ENCODE results near the gene SP140.
"Not testable (repeated sequence)": the region's sequence is repeated elsewhere in the genome, so short reads cannot be mapped to it uniquely, and the experiment has no call there.

SP140 gene

DNA sequence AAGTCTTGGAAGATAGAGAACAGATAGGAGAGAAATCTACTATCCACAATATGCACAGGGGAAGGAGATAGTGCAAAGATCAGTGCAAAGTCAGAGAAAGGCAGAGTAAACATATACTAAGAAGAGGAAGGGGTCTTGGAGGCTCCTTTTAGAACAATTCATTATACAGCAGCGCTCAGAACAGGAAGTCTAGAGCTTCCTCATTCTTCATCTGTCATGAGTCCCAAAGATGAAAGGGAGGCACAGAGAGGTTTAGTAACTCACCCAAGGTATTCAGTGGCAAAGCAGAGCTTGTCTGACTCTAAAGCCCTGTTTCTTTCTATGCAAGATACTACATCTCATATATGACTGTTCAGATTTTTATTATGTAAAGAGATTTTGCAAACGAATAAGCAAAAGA lies 7.1 kb upstream of the SP140 start:
- Mint-ChIP-seq H3K27ac (peak overlapping the region; percentile 97), H3K9me3 (ENCODE audit: low read depth) (no peaks in the 10 kb centered on the region), H3K36me3 (peaks cover 20% of the 10 kb centered on the region), H3K4me1 (ENCODE audit: low read depth) (peaks cover 57% of the 10 kb centered on the region), H3K4me3 (peak overlapping the region; percentile 99), H3K27me3 (no peaks in the 10 kb centered on the region)

DNA sequence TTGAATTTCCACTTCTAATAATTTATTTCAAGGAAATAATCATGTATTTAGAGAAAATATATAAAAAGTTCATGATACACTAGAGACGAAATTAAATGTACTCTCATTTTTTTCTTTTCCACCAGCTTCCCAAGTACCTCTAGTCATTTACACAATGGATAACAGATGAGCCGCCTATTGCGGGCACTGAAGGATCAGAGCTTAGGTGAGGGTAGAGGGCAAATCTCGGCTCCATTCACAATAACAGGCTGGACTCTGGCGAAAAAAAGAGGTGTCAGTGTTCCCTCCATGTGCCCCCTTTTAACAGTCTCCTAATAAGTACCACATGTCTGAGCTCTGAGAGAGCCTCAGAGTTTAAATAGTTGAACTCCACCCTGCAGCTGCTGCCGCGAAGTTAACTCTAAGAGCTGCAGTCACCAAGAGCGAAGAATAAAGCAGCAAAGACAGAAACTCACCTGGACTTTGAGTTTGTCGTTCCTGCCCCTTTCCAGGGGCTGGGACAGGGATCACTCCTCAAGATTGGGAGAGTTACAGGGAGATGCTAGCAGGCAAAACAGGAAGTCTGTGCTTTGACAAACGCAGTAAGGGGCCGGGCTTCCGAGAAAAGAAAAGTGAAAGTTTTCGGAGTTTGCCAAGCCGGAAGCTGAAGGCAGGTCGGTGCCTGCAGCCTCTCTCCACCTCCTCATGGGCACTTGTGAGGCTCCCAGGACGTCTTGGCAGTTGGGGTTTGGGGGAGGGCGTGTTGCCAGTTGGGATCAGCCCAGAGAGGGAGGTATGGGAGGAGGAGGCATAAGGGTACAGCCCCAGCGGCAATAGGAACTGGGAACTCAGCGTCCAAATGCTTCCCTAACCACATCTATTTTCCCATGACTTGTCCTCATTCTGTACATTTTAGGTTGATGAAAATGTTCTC lies 5.9 kb upstream of the SP140 start, which contains the start of gene SP110:
Gene SP110 (minus strand): TSS at position 566 of the 913 bp plus-strand sequence. CDS start 3,057 bp downstream, outside the sequence.
- peaks cover 56% of the 10 kb centered on the region for H3K4me1 Mint-ChIP-seq (ENCODE audit: low read depth)
- peaks cover 11% of the 10 kb centered on the region for H3K36me3 Mint-ChIP-seq
- H3K27ac Mint-ChIP-seq = peak within 1 kb of the TSS; percentile 97
- H3K4me3 Mint-ChIP-seq = peak within 1 kb of the TSS; percentile 99
- H3K27me3 Mint-ChIP-seq = no peaks in the 10 kb centered on the region
- no peaks in the 10 kb centered on the region for H3K9me3 Mint-ChIP-seq (ENCODE audit: low read depth)

DNA sequence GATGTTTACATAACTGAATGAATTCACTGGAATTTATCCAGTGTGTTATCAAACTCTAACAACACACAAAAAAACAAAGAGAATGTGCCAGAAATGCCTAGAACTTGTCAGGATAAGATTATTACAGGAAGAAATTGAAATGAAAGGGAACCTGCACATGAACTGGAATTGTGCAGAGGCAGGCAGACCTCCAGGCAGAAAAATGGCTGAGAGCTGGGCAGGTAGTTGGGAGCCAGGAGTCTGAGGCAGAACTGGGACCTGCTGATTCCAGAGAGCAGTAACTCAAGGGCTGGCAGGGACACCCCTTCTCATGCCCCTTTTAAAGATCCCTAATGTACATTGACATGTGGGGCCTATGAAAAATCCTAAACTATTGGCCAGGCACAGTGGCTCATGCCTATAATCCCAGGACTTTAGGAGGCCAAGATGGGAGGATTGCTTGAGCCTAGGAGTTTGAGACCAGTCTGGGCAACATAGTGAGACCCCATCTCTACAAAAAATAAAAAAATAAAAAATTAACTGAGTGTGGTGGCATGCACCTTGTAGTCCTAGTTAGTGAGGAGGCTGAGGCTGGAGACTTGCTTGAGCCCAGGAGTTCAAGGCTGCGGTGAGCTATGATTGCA lies 5.1 kb upstream of the SP140 start:
- peak overlapping the region; percentile 99 for H3K4me3 Mint-ChIP-seq
- H3K4me1 Mint-ChIP-seq (ENCODE audit: low read depth) = peaks cover 59% of the 10 kb centered on the region
- H3K36me3 Mint-ChIP-seq = peaks cover 6% of the 10 kb centered on the region
- peak overlapping the region; percentile 97 for H3K27ac Mint-ChIP-seq
- no peaks in the 10 kb centered on the region for H3K27me3 Mint-ChIP-seq
- H3K9me3 Mint-ChIP-seq (ENCODE audit: low read depth) = no peaks in the 10 kb centered on the region

DNA sequence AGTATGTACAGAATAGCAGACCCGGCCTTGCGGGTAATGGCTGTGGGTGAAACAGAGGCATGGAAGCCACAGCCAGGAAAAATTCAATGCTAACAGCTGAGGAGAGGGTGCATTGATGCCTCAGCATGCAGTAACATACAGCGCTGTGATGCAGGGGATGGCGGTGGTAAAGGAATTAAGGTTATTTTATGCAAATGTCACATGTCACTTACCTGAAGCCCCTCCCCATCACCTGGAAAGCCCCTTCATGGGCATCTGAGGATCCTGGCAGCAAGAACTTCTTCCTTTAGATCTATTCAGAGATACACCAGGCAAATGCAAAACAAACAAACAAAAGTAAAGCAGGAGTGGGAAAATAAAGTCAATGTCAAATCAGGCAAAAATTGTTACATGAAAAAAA lies 4.0 kb upstream of the SP140 start:
- H3K27ac Mint-ChIP-seq = peak overlapping the region; percentile 47
- H3K9me3 Mint-ChIP-seq (ENCODE audit: low read depth) = no peaks in the 10 kb centered on the region
- H3K4me1 Mint-ChIP-seq (ENCODE audit: low read depth) = peaks cover 52% of the 10 kb centered on the region
- no peaks in the 10 kb centered on the region for H3K36me3 Mint-ChIP-seq
- no peak overlapping the region for H3K4me3 Mint-ChIP-seq
- H3K27me3 Mint-ChIP-seq = no peaks in the 10 kb centered on the region

DNA sequence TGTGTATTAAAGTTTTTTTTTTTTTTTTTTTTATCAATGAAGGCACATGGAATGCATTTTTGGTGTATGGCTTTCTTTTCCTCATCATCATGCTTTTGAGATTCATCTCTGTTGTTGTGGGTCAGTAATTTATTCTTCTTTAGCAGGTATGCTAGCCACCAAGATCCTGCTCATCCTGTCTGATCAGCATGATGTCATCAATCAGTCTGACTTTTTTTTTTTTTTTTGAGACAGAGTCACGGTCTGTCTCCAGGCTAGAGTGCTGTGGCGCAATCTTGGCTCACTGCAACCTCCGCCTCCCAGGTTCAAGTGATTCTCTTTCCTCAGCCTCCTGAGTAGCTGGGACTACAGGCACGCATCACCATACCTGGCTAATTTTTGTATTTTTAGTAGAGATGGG lies 2.7 kb upstream of the SP140 start:
- Mint-ChIP-seq H3K27ac (peak overlapping the region; percentile 64), H3K4me1 (ENCODE audit: low read depth) (peaks cover 49% of the 10 kb centered on the region)
- H3K4me3 Mint-ChIP-seq; H3K36me3 Mint-ChIP-seq; H3K9me3 Mint-ChIP-seq (ENCODE audit: low read depth); H3K27me3 Mint-ChIP-seq: not testable (repeated sequence)

DNA sequence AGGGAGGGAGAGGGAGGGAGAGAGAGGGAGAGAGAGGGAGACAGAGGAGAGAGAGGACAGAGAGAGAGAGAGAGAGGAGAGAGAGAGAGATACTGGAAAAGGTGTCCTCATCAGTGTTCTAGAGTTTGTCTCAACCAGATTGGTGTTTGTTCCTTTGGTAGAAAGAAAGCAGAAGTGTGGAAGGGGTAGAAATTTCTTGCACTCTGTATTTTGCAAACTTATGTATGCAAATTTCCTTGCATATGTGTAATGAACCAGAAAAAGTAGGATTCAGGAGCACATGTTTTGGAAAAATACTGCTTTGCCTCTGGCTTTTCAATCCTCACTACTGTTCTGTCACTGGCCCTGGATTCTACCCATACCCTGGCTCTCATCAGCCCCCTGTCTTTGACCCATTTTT lies 1.1 kb upstream of the SP140 start:
- H3K4me3 Mint-ChIP-seq = peak overlapping the region; percentile 88
- peaks cover 50% of the 10 kb centered on the region for H3K4me1 Mint-ChIP-seq (ENCODE audit: low read depth)
- H3K27ac Mint-ChIP-seq = peak overlapping the region; percentile 96
- peaks cover 6% of the 10 kb centered on the region for H3K36me3 Mint-ChIP-seq
- H3K27me3 Mint-ChIP-seq = no peaks in the 10 kb centered on the region
- H3K9me3 Mint-ChIP-seq (ENCODE audit: low read depth) = no peaks in the 10 kb centered on the region

DNA sequence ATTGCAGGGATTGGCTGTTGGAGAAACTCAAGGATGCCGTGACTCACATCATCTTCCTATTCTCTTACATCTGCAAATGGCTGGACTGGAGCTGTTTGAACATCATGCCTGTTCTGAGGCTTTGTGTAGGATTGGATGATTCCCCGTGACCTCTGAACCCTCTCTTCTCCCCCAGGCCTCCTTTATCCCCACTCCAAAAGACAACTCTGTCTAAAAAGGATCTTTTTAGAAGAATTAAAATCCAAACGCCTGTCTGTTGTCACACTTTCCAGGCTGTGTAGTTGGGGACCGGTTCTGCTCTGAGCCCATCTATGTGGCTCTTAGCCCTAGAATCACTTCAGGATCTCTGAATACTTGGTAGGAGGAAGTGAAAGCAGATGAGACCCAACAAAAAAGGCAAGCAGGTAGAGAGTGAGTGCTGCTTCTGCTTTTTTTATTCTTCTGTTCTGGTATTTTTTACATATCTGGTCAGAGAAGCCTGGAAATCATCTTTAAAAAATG lies 565 bp downstream of the SP140 start:
- no peaks in the 10 kb centered on the region for H3K27me3 Mint-ChIP-seq
- peak overlapping the region; percentile 88 for H3K4me3 Mint-ChIP-seq
- H3K9me3 Mint-ChIP-seq (ENCODE audit: low read depth) = peaks cover 5% of the 10 kb centered on the region
- H3K4me1 Mint-ChIP-seq (ENCODE audit: low read depth) = peaks cover 54% of the 10 kb centered on the region
- peak overlapping the region; percentile 96 for H3K27ac Mint-ChIP-seq
- peaks cover 20% of the 10 kb centered on the region for H3K36me3 Mint-ChIP-seq

DNA sequence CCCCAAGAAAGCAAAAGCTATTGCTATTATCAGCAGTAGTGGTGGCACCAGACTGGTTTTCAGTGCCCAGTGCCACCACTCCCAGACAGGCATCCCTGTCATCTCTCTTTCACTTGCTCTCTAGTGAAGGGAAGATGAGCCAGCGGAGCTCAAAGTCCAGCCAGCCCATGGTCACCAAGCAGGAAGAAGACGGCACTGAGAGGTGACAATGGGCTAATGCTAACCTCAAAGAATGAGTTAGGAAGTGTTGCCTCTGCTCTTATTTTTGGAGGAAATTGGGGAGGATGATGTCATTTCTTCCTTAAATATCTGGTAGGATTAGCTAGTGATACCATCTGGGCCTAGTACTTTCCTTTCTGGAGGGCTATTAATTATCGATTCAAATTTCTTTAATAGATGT lies 1.7 kb downstream of the SP140 start:
- H3K27me3 Mint-ChIP-seq = no peaks in the 10 kb centered on the region
- H3K4me1 Mint-ChIP-seq (ENCODE audit: low read depth) = peaks cover 57% of the 10 kb centered on the region
- H3K4me3 Mint-ChIP-seq = peak overlapping the region; percentile 83
- peaks cover 23% of the 10 kb centered on the region for H3K36me3 Mint-ChIP-seq
- H3K27ac Mint-ChIP-seq = peak overlapping the region; percentile 73
- peaks cover 8% of the 10 kb centered on the region for H3K9me3 Mint-ChIP-seq (ENCODE audit: low read depth)

DNA sequence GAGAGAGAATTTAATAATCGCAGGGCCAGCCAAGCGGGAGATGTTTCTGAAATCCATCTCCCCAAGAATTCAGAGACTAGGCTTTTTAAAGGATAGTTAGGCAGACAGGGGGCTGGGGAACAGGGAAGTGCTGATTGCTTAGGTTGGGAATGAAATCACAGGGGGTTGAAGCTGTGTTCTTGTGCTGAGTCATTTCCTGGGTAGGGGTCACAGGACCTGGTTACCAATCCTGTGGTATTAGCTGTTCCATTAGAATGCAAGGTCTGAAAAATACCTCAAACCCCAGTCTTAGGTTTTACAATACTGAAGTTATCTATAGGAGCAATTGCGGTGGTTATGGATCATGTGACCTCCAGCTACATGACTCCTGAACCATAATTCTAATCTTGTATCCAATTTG lies 4.6 kb downstream of the SP140 start:
- H3K4me3 Mint-ChIP-seq = peak overlapping the region; percentile 51

DNA sequence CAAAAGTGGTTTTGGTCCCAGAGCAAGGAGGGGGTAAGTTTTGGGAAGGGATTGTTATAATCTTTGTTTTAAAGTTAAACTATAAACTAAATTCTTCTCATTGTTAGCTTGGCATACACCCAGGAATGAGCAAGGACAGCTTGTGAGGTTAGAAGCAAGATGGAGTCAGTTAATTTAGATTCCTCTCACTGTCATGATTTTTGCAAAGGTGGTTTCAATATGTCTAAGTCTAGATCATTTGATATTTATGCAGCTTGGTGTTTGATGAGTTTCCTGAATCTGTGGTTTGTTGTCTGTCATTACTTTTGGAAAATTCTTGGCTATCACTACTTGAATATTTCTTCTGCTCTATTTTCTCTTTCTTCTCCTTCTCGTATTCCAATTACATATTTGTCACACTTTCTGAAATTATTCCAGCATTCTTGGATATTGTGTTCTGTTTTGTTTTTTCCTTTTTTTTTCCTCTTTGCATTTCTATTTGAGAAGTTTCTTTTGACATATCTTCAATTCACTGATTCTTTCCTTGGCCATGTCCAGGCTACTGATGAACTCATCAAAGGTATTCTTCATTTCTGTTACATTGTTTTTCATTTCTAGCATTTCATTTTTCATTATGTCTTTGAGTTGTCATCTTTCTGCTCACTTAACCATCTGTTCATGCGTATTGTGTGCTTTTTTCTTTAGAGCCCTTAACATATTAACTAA lies 5.1 kb downstream of the SP140 start:
- H3K27ac Mint-ChIP-seq = peak overlapping the region; percentile 58
- H3K9me3 Mint-ChIP-seq (ENCODE audit: low read depth) = peaks cover 8% of the 10 kb centered on the region
- peaks cover 56% of the 10 kb centered on the region for H3K4me1 Mint-ChIP-seq (ENCODE audit: low read depth)
- H3K4me3 Mint-ChIP-seq = peak overlapping the region; percentile 51
- H3K27me3 Mint-ChIP-seq = no peaks in the 10 kb centered on the region
- peaks cover 26% of the 10 kb centered on the region for H3K36me3 Mint-ChIP-seq

More for the DNA sequence above, 4.6 kb downstream of the SP140 start:
- Mint-ChIP-seq H3K27ac (no peak overlapping the region), H3K27me3 (no peaks in the 10 kb centered on the region), H3K36me3 (peaks cover 24% of the 10 kb centered on the region), H3K9me3 (ENCODE audit: low read depth) (peaks cover 8% of the 10 kb centered on the region), H3K4me1 (ENCODE audit: low read depth) (peaks cover 60% of the 10 kb centered on the region)

DNA sequence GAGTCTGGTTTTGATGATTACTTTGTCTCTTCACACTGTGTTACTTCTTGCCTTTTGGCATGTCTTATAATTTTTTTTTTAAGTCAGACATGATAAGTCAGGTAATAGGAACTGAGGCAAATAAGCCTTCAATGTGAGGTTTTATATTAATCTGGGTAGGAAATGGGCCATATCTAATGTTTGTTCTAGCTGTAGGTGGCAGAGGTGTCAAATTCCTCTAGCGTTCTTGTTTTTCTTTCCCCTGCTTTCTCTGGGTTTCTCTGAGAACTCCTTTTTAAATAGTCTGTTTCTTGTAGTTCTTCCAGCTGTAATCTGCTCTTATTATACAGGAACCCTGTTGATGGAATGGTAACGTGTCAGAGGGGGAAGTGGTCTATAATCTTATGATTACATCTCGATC lies 5.7 kb downstream of the SP140 start:
- Mint-ChIP-seq H3K36me3 (peaks cover 26% of the 10 kb centered on the region), H3K27me3 (no peaks in the 10 kb centered on the region), H3K4me3 (peak overlapping the region; percentile 38), H3K4me1 (ENCODE audit: low read depth) (peaks cover 56% of the 10 kb centered on the region), H3K9me3 (ENCODE audit: low read depth) (peaks cover 8% of the 10 kb centered on the region), H3K27ac (peak overlapping the region; percentile 58)

DNA sequence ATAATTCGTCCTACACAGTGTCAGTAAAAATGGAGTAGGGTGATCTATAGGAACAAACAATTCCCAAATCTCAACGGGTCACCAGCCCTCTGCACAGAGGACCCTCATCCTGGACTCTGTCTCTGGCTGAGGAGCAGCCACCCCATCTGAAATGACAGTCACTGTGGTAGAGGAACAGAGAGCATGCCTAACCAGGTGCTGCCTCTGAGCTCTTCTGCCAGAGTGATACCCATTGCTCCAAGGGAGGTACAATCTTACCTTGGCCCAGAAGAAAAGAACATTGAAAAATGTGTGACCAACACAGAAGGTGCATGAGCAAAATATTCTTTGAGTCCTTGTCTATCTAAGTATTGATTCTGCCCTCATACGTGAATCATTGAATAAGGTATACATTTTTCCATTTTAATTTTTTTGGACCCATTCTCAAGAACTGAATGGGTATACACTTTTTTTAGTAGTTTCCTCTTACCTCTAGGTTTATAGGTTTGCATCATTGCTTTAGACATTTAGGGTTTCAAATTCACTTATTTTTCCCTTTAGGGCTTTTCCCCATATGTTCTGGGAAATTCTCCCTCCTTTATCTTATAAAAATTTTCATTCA lies 8.7 kb downstream of the SP140 start:
- Mint-ChIP-seq H3K9me3 (ENCODE audit: low read depth) (peaks cover 8% of the 10 kb centered on the region), H3K4me1 (ENCODE audit: low read depth) (peaks cover 37% of the 10 kb centered on the region), H3K27ac (peak overlapping the region; percentile 54), H3K4me3 (peak overlapping the region; percentile 20), H3K27me3 (no peaks in the 10 kb centered on the region), H3K36me3 (peaks cover 33% of the 10 kb centered on the region)

DNA sequence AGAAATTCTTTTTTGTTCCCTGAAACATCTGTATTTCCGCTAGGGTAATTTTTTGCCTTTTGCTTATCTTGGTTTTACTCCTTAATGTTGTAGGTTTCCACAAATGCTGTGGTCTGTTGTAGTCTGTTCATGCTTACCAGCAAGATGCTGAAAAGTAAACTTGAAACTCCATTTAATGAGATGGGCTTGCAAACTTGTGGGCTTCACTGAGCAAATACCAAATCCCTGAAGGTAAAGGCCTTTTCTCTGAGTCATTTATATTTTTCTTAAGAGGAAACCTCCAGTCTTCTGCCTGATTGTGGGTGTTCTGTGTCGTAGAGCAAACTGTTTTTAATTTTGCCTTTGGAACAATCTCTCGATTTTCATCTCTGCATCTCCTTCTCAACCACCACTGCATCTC lies 9.3 kb downstream of the SP140 start:
- Mint-ChIP-seq H3K9me3 (ENCODE audit: low read depth) (peaks cover 8% of the 10 kb centered on the region), H3K4me1 (ENCODE audit: low read depth) (peaks cover 35% of the 10 kb centered on the region), H3K27ac (peak overlapping the region; percentile 81), H3K27me3 (no peaks in the 10 kb centered on the region), H3K36me3 (peaks cover 35% of the 10 kb centered on the region), H3K4me3 (peak overlapping the region; percentile 33)

DNA sequence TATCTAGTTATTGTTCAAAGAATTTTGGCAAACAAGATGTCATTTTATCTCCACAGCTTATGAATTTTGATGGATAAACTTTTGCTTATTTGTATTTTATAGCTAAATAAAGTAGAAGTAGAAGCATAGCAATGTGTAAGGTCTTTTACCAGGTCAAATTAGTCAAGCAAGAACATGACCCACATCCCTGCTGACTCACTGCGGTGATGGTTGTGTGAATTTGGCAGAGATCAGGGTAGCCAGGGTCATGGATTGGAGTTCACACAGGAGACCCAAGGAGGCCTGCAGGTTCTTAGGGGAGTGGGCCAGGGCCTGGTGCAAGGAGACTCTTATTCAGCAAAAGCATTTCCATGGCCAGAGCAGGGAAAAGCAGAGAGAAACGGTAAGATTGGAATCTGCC lies 18.7 kb downstream of the SP140 start:
- Mint-ChIP-seq H3K27ac (no peak overlapping the region), H3K27me3 (no peaks in the 10 kb centered on the region), H3K4me3 (no peak overlapping the region), H3K4me1 (ENCODE audit: low read depth) (no peaks in the 10 kb centered on the region), H3K36me3 (peaks cover 30% of the 10 kb centered on the region), H3K9me3 (ENCODE audit: low read depth) (no peaks in the 10 kb centered on the region)

Measured in activated naive CD8-positive, alpha-beta T cell (primary cell).